ENCODE results near the gene IRF1.

The IRF1 gene

GRCh38 chr5:132473019-132473531, 17.5 kb downstream of the IRF1 start:
- DNase-seq, result peak; percentile 93 to 94

DNA sequence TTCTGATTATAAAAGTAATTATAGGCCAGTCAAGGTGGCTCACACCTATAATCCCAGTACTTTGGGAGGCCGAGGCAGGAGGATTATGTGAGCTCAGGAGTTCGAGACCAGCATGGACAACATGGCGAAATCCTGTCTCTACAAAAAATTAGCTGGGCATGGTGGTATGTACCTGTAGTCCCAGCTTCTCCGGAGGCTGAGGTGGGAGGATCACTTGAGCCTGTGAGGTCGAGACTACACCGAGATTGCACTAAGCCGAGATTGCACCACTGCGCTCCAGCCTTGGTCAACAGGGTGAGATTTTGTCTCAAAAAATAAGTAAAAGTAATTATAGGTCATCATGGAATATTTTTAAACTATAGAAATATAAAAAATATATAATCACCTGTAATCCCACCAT, 18.1 kb downstream of the IRF1 start:
- DNase-seq, result no peak

GRCh38 chr5:132471944-132472343, 18.6 kb downstream of the IRF1 start:
- no peak for DNase-seq

DNA sequence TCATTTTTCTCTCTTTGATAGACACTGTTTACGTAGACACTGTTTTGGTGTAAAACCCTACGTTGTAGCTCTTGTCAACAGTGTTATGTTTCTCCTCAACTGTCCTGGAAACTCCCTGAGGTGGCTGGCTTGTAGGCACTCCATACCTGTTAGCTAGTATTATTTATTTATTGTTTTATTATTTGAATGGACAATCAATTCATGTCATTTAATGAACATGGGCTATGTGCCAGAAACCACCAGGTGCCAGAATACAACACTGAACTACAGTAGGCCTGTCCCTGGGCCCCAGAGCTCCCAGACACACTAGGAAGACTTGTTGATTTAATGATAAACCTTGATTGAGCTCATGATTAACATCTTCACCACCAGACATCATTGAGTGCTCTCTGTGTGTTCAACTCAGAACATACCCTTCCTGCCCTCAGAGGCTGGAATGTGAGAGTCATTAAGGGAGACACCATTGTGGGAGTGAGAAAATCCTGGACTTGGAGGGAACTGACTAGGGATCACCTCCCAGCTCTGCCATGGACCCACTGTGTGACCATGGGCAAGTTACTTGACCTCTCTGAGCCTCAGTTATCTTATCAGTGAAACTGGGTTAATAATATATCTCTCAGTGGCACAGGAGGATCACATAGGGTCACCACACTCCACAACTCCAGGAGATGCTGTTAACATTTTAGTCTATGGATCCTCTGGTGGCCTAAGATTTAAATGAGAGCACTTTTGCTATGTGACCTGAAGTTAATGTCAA, 19.2 kb downstream of the IRF1 start:
- no peak for DNase-seq

GRCh38 chr5:132470596-132470995, 20.0 kb downstream of the IRF1 start:
- DNase-seq, result no peak

GRCh38 chr5:132470010-132470392, 20.6 kb downstream of the IRF1 start:
- DNase-seq, result no peak

GRCh38 chr5:132469380-132470009, 21.1 kb downstream of the IRF1 start:
- DNase-seq, result no peak

- no peak for DNase-seq
These were observed 21.8 kb downstream of the IRF1 start for GRCh38 chr5:132468656-132469379.

DNA sequence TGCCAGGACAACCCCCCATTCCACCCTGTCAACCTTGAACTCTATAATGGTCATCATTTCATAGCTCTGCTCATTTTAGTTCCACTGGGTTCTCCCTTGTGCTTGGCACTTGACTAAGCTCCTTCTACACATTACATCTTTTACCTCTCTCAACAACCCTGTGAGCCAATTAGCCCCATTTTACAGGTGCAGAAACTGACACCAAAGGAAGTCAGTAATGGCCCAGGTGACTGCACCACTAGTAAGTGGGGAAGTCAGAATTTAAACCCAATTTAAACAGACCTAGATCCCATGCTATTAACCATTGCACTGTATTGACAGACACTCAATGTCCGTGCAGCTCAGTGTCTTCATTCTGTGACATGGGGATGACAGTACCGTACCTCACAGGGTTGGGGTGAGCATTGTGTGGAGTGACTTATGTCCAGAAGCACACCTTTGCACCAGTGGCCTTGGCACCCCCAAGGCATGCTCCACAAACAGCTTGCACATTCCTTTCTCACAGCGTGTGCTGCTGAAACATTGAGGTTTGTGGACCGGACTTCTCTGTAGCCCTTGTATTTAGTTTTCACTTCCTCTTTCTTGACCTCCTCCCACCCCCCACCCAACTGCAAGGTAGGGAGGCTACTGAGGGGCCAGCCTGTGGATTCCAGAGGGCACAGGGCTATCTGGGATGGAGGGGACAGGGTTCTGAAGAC, 23.1 kb downstream of the IRF1 start:
- DNase-seq, result no peak

GRCh38 chr5:132466433-132467286, 23.9 kb downstream of the IRF1 start:
- DNase-seq, result peak; percentile 83 to 84

DNA sequence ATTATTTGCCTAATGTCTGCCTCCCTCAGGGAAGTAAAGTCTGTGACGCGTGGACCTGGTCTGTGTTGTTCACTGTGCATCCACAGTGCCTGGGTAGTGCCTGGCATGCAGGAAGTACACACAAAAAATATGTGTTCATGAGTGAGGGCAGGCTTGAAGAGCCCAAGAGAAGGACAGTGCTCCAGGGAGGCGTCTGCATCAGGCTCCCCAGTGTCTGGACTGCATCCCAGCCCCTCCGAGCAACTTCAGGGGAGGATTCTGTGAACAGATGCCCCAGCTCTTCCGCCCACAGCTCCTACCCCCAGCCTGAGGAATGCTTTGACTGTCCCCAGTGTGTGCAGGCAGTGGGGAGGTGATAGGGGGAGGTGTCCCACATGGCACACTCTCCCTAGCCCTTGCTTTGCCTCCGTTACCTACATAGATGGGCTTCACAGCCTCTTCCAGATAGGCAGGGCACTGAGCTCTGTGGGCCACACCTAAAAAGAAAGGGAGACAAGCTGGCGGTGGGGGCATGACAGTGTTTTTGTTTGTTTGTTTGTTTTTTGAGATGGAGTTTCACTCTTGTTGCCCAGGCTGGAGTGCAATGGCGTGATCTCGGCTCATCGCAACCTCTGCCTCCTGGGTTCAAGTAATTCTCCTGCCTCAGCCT, 25.4 kb downstream of the IRF1 start:
- no peak for DNase-seq

DNA sequence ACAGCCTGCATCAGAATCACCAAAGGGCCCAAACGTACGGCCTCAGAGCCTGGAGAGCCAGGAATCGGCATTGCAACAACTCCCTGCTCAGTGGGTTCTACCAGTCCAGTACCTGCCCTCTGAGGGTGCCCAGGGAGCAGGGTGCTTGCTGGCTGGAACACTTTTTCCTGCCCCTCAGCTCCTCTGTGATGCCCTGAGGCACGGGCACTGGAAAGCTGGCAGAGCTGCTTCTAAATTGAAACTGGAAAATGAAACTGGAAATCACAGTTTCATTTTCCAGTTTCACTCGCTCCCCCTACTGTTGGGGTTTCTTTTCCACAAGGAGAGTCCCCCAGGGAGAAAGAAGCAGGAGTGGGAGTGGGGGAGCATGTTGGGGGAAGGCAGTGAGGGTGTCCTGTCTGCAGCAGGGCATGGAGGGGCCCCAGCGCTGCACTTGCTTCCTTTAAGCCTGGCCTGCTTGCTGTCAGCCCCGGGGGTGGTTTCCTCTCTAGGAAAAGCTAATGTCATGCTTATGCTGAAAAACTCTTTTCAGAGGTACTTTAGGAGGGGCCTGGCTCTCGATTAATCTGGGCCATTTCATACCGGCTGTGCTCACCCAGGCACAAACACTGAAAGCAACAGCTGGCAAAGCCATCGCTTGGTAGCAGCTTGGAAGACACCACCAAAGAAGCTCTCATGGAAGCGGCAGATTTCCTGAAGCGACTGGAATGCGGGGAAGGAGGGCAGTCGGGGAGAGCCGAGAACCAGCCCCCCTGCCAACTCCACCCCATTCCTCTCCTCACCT, 26.2 kb downstream of the IRF1 start:
- DNase-seq, result no peak

DNA sequence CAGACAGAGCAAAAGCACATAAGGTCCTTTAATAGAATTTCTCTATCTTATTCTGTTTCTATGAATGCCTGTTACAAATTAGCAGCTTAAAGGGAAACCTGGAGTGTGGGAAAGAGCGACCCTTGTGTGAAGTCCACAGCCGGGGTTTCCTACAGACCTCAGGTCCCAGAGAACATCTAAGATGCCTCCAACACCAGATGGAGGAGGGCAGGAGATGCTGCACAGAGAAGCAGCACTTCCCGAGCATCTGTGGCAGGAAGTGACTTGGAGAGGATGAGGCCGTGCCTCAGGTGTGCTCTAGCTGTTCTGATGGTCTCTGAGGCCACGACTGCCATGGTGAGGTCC, 26.8 kb downstream of the IRF1 start:
- DNase-seq, result no peak

DNA sequence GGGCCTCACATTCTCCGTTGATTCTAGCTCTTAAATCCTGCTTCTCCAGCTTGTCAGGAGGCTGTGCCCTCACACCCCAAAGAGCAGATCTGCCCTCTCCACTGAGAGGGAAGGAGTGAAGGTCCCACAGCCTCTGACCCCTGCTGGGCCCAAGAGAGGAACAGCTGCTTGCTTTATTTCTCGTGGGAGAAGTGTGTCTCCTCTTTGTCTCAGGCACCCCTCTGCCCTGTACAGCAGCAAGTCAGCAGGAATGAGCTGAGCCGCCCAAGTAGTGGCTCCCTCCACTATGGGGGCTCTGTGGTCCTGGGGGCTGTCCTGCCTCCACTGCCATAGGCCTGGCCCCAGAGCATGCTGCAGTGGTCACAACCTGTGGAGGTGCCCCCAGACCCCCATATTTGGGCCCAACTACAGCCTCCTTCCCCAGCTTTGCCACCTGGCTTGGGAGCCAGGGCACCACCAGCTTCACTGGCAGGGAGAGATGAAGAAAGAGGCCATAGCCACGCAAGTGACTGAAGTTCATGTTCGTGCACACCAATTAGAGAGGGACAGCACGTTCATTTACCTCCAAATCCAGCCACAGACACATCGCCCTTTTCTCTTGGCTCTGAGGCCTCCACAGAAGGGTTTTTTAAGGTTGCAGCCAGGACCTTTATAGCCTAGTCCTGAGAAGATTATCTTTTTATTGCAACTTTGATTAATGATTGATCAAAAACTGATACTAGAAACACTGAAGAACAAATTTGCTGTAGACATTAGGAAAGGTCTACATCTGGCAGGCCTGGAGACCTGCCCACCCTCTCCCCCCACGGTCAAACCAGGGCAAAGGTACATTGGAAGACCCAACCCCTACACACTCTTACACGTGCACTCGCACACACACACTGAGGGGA, 27.5 kb downstream of the IRF1 start:
- DNase-seq, result no peak

GRCh38 chr5:132462333-132462732, 28.2 kb downstream of the IRF1 start:
- no peak for DNase-seq

DNA sequence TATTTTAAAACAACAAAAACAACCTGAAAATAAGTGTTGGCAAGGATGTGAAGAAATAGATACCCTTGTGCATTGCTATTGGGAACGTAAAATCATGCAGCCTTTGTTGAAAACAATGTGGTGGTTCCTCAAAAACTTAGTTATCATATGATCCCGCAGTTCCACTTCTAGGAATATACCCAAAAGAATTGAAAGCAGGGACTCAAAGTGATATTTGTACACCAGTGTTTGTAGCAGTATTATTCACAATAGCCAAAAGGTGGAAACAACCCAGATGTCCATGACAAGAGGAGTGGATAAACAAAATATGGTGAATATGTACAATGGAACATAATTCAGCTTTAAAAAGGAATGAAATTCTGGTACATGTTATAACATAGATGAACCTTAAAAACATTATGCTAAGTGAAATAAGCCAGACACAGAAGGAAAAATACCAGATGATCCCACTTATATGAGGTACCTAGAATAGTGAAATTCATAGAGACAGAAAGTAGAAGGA, 29.0 kb downstream of the IRF1 start:
- DNase-seq, result no peak

GRCh38 chr5:132460846-132461568, 29.6 kb downstream of the IRF1 start:
- no peak for DNase-seq

GRCh38 chr5:132459983-132460838, 30.4 kb downstream of the IRF1 start:
- peak in 1 of 2 donors; percentile 62 for DNase-seq
